Lower leg skin (tissue), 3 donors: ENCODE results near the gene TRIM28.

ENCODE experiments used
- POLR2A ChIP-seq, 2 donors: fragments of 450-650 bp; IDR thresholded peaks; one replicate each; pipeline ENCODE4 v1.6.1; 2016 to 2017; ENCODE audit warnings: antibody characterized with exemption in 2 of 2, mild to moderate bottlenecking in 1 of 2, moderate library complexity in 1 of 2
- TF ChIP-seq, protein P1 (sequence below), 3 donors: fragments of 450-650 bp; IDR thresholded peaks; one replicate each; pipeline ENCODE4 v1.5.1; 2016; ENCODE audit warnings: antibody characterized with exemption in 3 of 3, mild to moderate bottlenecking in 3 of 3, moderate library complexity in 2 of 3

DNA sequence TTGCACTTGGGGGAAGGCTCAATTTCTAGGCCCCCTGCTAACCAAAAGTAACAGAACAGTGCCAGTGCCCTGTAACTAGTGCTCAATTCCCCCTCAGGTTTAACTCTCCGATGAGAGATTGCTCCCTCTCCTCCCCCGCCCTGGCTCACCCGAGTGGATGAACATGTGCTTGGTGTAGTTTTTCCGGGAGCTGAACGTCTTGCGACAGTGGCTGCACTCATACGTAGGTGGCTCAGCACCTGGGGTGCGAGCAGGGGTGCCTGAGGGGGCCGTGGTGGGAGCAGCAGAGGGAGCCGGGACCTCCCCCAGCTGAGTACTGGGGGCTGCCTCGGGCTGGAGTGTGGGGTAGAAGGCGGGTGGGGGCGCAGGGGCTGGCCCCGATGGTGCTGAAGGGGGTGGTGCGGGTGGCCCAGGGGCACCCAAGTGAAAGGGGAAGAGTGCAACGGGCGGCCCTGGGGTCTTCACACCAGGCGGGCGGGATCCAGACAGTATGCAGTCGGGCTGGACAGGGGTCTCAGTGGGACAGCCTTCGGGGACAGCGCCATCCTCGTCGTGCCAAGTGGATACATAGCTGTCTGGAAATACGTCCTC lies 27.5 kb upstream of the TRIM28 start:
- TF ChIP-seq POLR2A (IDR thresholded peaks at IDR 0.05) = no peak
- TF ChIP-seq, protein P1, sequence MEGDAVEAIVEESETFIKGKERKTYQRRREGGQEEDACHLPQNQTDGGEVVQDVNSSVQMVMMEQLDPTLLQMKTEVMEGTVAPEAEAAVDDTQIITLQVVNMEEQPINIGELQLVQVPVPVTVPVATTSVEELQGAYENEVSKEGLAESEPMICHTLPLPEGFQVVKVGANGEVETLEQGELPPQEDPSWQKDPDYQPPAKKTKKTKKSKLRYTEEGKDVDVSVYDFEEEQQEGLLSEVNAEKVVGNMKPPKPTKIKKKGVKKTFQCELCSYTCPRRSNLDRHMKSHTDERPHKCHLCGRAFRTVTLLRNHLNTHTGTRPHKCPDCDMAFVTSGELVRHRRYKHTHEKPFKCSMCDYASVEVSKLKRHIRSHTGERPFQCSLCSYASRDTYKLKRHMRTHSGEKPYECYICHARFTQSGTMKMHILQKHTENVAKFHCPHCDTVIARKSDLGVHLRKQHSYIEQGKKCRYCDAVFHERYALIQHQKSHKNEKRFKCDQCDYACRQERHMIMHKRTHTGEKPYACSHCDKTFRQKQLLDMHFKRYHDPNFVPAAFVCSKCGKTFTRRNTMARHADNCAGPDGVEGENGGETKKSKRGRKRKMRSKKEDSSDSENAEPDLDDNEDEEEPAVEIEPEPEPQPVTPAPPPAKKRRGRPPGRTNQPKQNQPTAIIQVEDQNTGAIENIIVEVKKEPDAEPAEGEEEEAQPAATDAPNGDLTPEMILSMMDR (IDR thresholded peaks at IDR 0.05) = no peak
